Ureter (tissue), 1 donor: ENCODE measurements around the gene PLEKHD1. TPM values are rescaled to one million over a fixed set of nuclear protein-coding genes. Genes with fewer than 3 reads are reported as not detected.
A peak's percentile ranks its signal among the peaks of the same experiment; 100 is the strongest.

Source experiments
- DNase-seq: peaks from one replicate; pipeline ENCODE4 v3.0.0-alpha.2; 2020; ENCODE audit warnings: low spot score
- total RNA-seq: library from RNA; stranded (reverse); gene quantifications from one replicate; pipeline ENCODE4 v1.2.4, GENCODE V29; 2023
- donor health status: DM: yes; HTN: yes; CAD: no.

The PLEKHD1 gene
- total RNA-seq, 1 donor from 2014 or later: 0.10 TPM

GRCh38 chr14:69518289-69519101 lies 34.0 kb downstream of the PLEKHD1 start:
- DNase-seq: no peak

- DNase-seq: no peak
Observed at GRCh38 chr14:69519204-69520100, 34.9 kb downstream of the PLEKHD1 start.

- DNase-seq: no peak
Observed at GRCh38 chr14:69522026-69522425, 37.5 kb downstream of the PLEKHD1 start.

- no peak for DNase-seq
Observed at GRCh38 chr14:69525896-69526295, 41.4 kb downstream of the PLEKHD1 start.

- DNase-seq: no peak
Observed at GRCh38 chr14:69527635-69528034, 43.1 kb downstream of the PLEKHD1 start.

- DNase-seq: no peak
Observed at GRCh38 chr14:69528143-69528542, 43.6 kb downstream of the PLEKHD1 start.

- DNase-seq: no peak
Observed at GRCh38 chr14:69528930-69529329, 44.4 kb downstream of the PLEKHD1 start.

GRCh38 chr14:69529563-69529962 lies 45.0 kb downstream of the PLEKHD1 start:
- DNase-seq: no peak

GRCh38 chr14:69530095-69530494 lies 45.6 kb downstream of the PLEKHD1 start:
- DNase-seq: no peak

GRCh38 chr14:69531135-69531534 lies 46.6 kb downstream of the PLEKHD1 start:
- DNase-seq: no peak

GRCh38 chr14:69532561-69533340 lies 48.2 kb downstream of the PLEKHD1 start:
- no peak for DNase-seq

- DNase-seq: no peak
Observed at GRCh38 chr14:69535230-69535848, 50.8 kb downstream of the PLEKHD1 start.

- DNase-seq: no peak
Observed at GRCh38 chr14:69536971-69537370, 52.4 kb downstream of the PLEKHD1 start.

GRCh38 chr14:69537900-69538299 lies 53.4 kb downstream of the PLEKHD1 start:
- no peak for DNase-seq

- no peak for DNase-seq
Observed at GRCh38 chr14:69538766-69539165, 54.2 kb downstream of the PLEKHD1 start.

- no peak for DNase-seq
Observed at GRCh38 chr14:69539631-69540410, 55.3 kb downstream of the PLEKHD1 start.

- no peak for DNase-seq
Observed at GRCh38 chr14:69540654-69541335, 56.3 kb downstream of the PLEKHD1 start.

GRCh38 chr14:69542311-69542710 lies 57.8 kb downstream of the PLEKHD1 start:
- DNase-seq: no peak

GRCh38 chr14:69543341-69544115 lies 59.0 kb downstream of the PLEKHD1 start:
- DNase-seq: peak; percentile 51
